GM12878 (cell line): ENCODE results near the gene RASAL2. TPM values are rescaled to one million over a fixed set of nuclear protein-coding genes. Genes with fewer than 3 reads are reported as not detected.

ENCODE experiments used
- BCL3 ChIP-seq: IDR thresholded peaks from 2 replicates; pipeline ENCODE4 v1.6.1; 2011; ENCODE audit warnings: borderline replicate concordance, low read depth, mild to moderate bottlenecking, moderate library complexity, low read length; ENCODE audit not compliant: insufficient read depth, poor library complexity, severe bottlenecking
- CHD4 ChIP-seq: fragments of 200-600 bp; sonication (generic); IDR thresholded peaks from 2 replicates; pipeline ENCODE4 v1.6.1; 2016; ENCODE audit warnings: mild to moderate bottlenecking
- KAT2A ChIP-seq: conservative IDR thresholded peaks from 2 replicates; pipeline ENCODE4 v1.6.1; 2011; ENCODE audit warnings: low read depth, low read length; ENCODE audit not compliant: control insufficient read depth
- NR2F1 ChIP-seq: fragments of 450-650 bp; conservative IDR thresholded peaks from 2 replicates; pipeline ENCODE4 v1.6.1; 2017; ENCODE audit warnings: mild to moderate bottlenecking
- PAX8 ChIP-seq: fragments of 450-650 bp; IDR thresholded peaks from 2 replicates; pipeline ENCODE4 v1.6.1; 2017; ENCODE audit warnings: mild to moderate bottlenecking, moderate library complexity
- PML ChIP-seq: IDR thresholded peaks from 2 replicates; pipeline ENCODE4 v1.6.1; 2012; ENCODE audit warnings: low read length, inconsistent platforms
- REST ChIP-seq: IDR thresholded peaks from 2 replicates; pipeline ENCODE4 v1.6.1; 2012; ENCODE audit warnings: mild to moderate bottlenecking, low read depth, low read length
- SIN3A ChIP-seq: IDR thresholded peaks from 2 replicates; pipeline ENCODE4 v1.6.1; 2012; ENCODE audit warnings: low read depth, low read length, improper control_type of control experiment
- TARDBP ChIP-seq: IDR thresholded peaks from 2 replicates; pipeline ENCODE4 v1.6.1; 2016; ENCODE audit warnings: borderline replicate concordance
- USF2 ChIP-seq: IDR thresholded peaks from 2 replicates; pipeline ENCODE4 v1.6.1; 2011; ENCODE audit warnings: low read depth, low read length, improper control_type of control experiment, borderline replicate concordance
- ZNF24 ChIP-seq: fragments of 450-650 bp; IDR thresholded peaks from 2 replicates; pipeline ENCODE4 v1.6.1; 2017; ENCODE audit warnings: antibody characterized with exemption, mild to moderate bottlenecking
- ZNF384 ChIP-seq: IDR thresholded peaks from 2 replicates; pipeline ENCODE4 v1.6.1; 2012; ENCODE audit warnings: low read depth, mild to moderate bottlenecking, low read length, improper control_type of control experiment, borderline replicate concordance
- polyA plus RNA-seq, 11 experiments: library from polyadenylated mRNA; depleted of rRNA in 4 of 11; unstranded in 6 of 11; stranded (reverse) in 5 of 11; fragments of >200 nt; fragmentation: Nextera tagmentation in 4 of 11; fragmentation: Illumina TruSeq in 1 of 11; extraction: Ambion mirVana in 4 of 11; extraction: Trizol in 1 of 11; gene quantifications; 1 replicate in 1 of 11; 2 replicates in 10 of 11; pipeline versions ENCODE4 v1.2.1 to v1.2.3, GENCODE V29; 2011 to 2016; ENCODE audit warnings: inconsistent platforms in 2 of 11, missing spikeins in 2 of 11, low read depth in 1 of 11
- total RNA-seq, 4 experiments: library from RNA; depleted of rRNA in 3 of 4; stranded (reverse); fragments of >200 nt in 3 of 4; fragmentation: Illumina TruSeq in 1 of 4; extraction: Trizol in 1 of 4; gene quantifications; 2 replicates each; pipeline versions ENCODE4 v1.2.1 to v1.2.3, GENCODE V29; 2013 to 2021

The RASAL2 gene
- total and polyA plus RNA-seq, 10 of the 15 experiments (the other 5 are each of a cell fraction or from before 2014, with no cell fraction given), result 0.02 to 6.9 (median 0.17) TPM; not detected in 1

- TF ChIP-seq REST (no peak), USF2 (no peak), NR2F1 (no peak), PML (no peak), KAT2A (no peak), ZNF384 (no peak), CHD4 (no peak), PAX8 (no peak), TARDBP (no peak), BCL3 (no peak), ZNF24 (no peak), SIN3A (no peak)
Measured at GRCh38 chr1:178411756-178412399, 318.0 kb downstream of the RASAL2 start (continued).
